Pancreas (tissue), 10 donors: ENCODE measurements around the gene ZDHHC24. TPM values are rescaled to one million over a fixed set of nuclear protein-coding genes. Genes with fewer than 3 reads are reported as not detected.

Experiments
- ATAC-seq, 4 donors: fragments of 200-7000 bp; cut with Tn5 transposase; one replicate each; pipeline versions ENCODE4 v1.8.0 to v1.9.1; 2020; ENCODE audit warnings: mild to moderate bottlenecking in 4 of 4, moderate library complexity in 4 of 4
- DNase-seq, 6 donors: peaks; one replicate each; pipeline ENCODE4 v3.0.0-alpha.2; 2020
- FAIRE-seq: peaks from 2 replicates; lab custom pipeline; 2012; peaks lifted over from hg19 to GRCh38; lab: Jason Lieb, UNC
- H3K27ac ChIP-seq, 4 donors: fragments of 200-600 bp; sonication (generic); 1 replicate in 3 of 4; 2 replicates in 1 of 4; pipeline versions ENCODE4 v1.5.0 to v1.8.0; 2020
- H3K27me3 ChIP-seq, 4 donors: fragments of 200-600 bp; one replicate each; pipeline ENCODE4 v1.8.0; 2021
- H3K36me3 ChIP-seq, 3 donors: fragments of 200-600 bp; sonication (generic) in 1 of 3; one replicate each; pipeline versions ENCODE4 v1.5.0 to v1.8.0; 2020 to 2021
- H3K4me1 ChIP-seq, 3 donors: fragments of 200-600 bp; one replicate each; pipeline ENCODE4 v1.8.0; 2021
- H3K4me3 ChIP-seq, 4 donors: fragments of 200-600 bp; sonication (generic) in 2 of 4; one replicate each; pipeline versions ENCODE4 v1.5.0 to v1.8.0; 2020 to 2021
- H3K9me3 ChIP-seq, 4 donors: fragments of 200-600 bp; one replicate each; pipeline ENCODE4 v1.8.0; 2021
- CTCF ChIP-seq, 4 donors: fragments of 200-600 bp; sonication (generic) in 3 of 4; IDR thresholded peaks; one replicate each; pipeline versions ENCODE4 v1.5.0 to v1.8.0; 2021; ENCODE audit warnings: antibody characterized with exemption in 4 of 4
- WGBS, 2 donors: extraction: QIAGEN DNeasy Blood & Tissue Kit; methylation state at CpG; one replicate each; pipeline ENCODE4 v1.1.7; 2013; 5-methylcytosine and 5-hydroxymethylcytosine counted together
- intact Hi-C, 3 donors: fragments of 100-400 bp; cut with DNase I; formaldehyde crosslinking; loops; one replicate each; pipeline versions ENCODE4 v1.11.1 to v1.14.2; 2022
- polyA plus RNA-seq, 2 donors: library from polyadenylated mRNA; stranded (reverse); fragments of 200-250 nt; gene quantifications; one replicate each; pipeline ENCODE4 v1.2.3, GENCODE V29; 2013
- total RNA-seq, 6 donors: library from RNA; stranded (reverse); fragmentation: NEBNext Ultra II Directional in 4 of 6; extraction: Animal tissue kit (Norgen Biotek cat#: 25700) in 4 of 6; gene quantifications; one replicate each; pipeline versions ENCODE4 v1.2.1 to v1.2.4, GENCODE V29; 2021 to 2023
- donor health status: healthy with polysubstance abuse.
- donor health status: DM: no; HTN: no; CAD: no; lungs with moderate emphysema.
- donor health status: DM: no; HTN: no; CAD: no.
- donor health status: control.
- donor health status: control.
- donor health status: Bipolar disorder and iron deficiency.
- donor health status: DM: yes; HTN: yes; CAD: no.
- donor health status: DM: no; HTN: no; CAD: no.
- donor health status: DM: no; HTN: no; CAD: no.
- donor health status: DM: yes; HTN: yes; CAD: no.

The ZDHHC24 gene
- total RNA-seq, result 10 to 100 TPM in 2 of 6 donors, 1 to 10 TPM in 4; 7.0 to 11.4 (median 8.3) TPM
- polyA plus RNA-seq, result 1 to 10 TPM; 7.0 to 7.5 TPM

DNA sequence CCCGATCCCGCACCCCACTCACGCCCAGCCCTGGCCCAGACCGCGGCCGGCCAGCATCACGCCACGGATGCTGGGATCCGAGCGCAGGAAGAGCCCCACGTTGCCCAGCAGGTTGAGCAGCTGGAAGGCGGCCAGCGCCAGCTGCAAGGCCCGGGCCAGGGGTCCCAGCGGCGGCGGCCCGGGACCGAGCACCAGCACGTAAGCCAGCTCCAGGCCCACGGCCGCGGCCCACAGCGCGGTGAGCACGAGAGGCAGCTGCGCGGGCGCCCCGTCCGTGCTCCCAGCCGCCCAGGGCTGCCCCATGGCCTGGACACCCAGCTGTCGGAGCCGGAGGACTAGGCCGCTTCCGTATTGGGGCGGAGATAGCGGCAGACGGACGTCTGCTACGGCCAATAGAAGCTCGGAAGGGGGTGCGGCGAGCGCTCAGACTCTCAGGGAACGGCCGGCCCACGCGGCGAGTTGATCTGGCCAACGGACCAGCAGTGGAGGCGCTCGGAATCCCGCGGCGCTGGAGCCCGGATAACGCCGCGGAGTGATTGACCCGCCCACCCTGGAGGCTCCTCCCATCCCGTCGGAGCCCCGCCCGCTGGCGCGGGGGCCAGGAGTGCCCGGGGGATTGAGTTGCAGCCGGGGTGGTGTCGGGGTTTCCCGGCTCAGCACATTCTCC is at the start of gene ZDHHC24:
ZDHHC24 (minus strand) TSS at position 348 of the 667 bp plus-strand sequence; CDS start at position 303, 45 bp downstream.
- WGBS, 2 donors, result 0% methylated on average over 54 to 71 of the region's 71 CpGs
- no peaks in the 10 kb centered on the region for H3K27me3 ChIP-seq
- intact Hi-C loops, result no loop called here
- H3K9me3 ChIP-seq, result no peaks in the 10 kb centered on the region
- H3K4me3 ChIP-seq, result peak within 1 kb of the TSS; percentile 82 to 94 (median 90)
- ATAC-seq (peak; percentile 97 to 98 (median 98)), FAIRE-seq (peak; percentile 67), DNase-seq (peak; percentile 96 to 99 (median 97))
- peaks cover 0 to 15% (median 0%) of the 10 kb centered on the region in 3 donors for H3K4me1 ChIP-seq
- H3K27ac ChIP-seq, result peak within 1 kb of the TSS; percentile 33 to 83 (median 54)
- H3K36me3 ChIP-seq, result no peaks in the 10 kb centered on the region
- TF ChIP-seq CTCF (IDR thresholded peaks at IDR 0.05), result no peak

GRCh38 chr11:66595245-66595904 is 49.5 kb upstream of the ZDHHC24 start:
- Histone ChIP-seq H3K27ac (peak overlapping the region in 2 of 4 donors; percentile 28 to 30), H3K36me3 (peaks cover 0 to 8% (median 0%) of the 10 kb centered on the region in 3 donors), H3K27me3 (no peaks in the 10 kb centered on the region), H3K4me1 (peaks cover 0 to 11% (median 4%) of the 10 kb centered on the region in 3 donors), H3K4me3 (no peak overlapping the region), H3K9me3 (no peaks in the 10 kb centered on the region)
- TF ChIP-seq CTCF (IDR thresholded peaks at IDR 0.05), result no peak
- WGBS, 2 donors, result 50 to 58% methylated on average over 5 of the region's 5 CpGs
- DNase-seq (peak in 4 of 6 donors; percentile 36 to 58 (median 44)), ATAC-seq (peak in 2 of 4 donors; percentile 3), FAIRE-seq (no peak)
- intact Hi-C loops, result no loop called here

DNA sequence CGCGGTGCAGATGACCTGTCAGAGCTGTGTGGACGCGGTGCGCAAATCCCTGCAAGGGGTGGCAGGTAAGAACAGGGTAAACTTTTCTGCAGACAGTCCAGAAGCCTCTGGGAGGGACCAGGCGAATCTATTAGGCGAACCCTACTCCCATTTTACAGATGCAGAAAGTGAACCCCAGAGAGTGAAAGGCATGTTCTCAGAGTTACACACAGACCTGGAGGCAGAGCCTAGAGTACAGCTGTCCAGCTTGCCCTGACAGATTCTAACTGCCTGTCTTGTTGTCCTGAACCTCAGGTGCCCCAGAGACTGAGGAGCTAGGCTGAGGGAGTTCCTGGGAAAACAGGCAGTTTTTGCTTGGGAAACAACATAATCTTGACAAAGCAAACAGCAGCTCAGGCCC is 47.8 kb upstream of the ZDHHC24 start:
- intact Hi-C loops, result no loop called here
- Histone ChIP-seq H3K27ac (no peak overlapping the region), H3K4me3 (peak overlapping the region; percentile 35 to 65 (median 51)), H3K4me1 (peaks cover 0 to 11% (median 4%) of the 10 kb centered on the region in 3 donors), H3K9me3 (no peaks in the 10 kb centered on the region), H3K27me3 (no peaks in the 10 kb centered on the region), H3K36me3 (no peaks in the 10 kb centered on the region)
- ATAC-seq, result peak in 2 of 4 donors; percentile 3 to 4
- no peak for FAIRE-seq
- TF ChIP-seq CTCF (IDR thresholded peaks at IDR 0.05), result no peak
- 45 to 50% methylated on average over 7 of the region's 7 CpGs for WGBS, 2 donors
- DNase-seq, result no peak

- no peak for DNase-seq
Measured at GRCh38 chr11:66593303-66593635, 47.4 kb upstream of the ZDHHC24 start.

More at GRCh38 chr11:66593303-66593635, 47.4 kb upstream of the ZDHHC24 start:
- no peak for TF ChIP-seq CTCF (IDR thresholded peaks at IDR 0.05)
- Histone ChIP-seq H3K27ac (peak overlapping the region; percentile 55 to 78 (median 68)), H3K4me1 (peaks cover 0 to 11% (median 4%) of the 10 kb centered on the region in 3 donors), H3K4me3 (peak overlapping the region; percentile 35 to 65 (median 51)), H3K9me3 (no peaks in the 10 kb centered on the region), H3K27me3 (no peaks in the 10 kb centered on the region), H3K36me3 (no peaks in the 10 kb centered on the region)
- 15% methylated on average over 12 of the region's 12 CpGs for WGBS, 2 donors
- intact Hi-C loops, result no loop called here
- ATAC-seq (peak in 1 of 4 donors; percentile 28), FAIRE-seq (no peak)
